LNCaP clone FGC (cell line): Measurements from ENCODE around the gene EFHC2.

Experiments used
- DNase-seq: peaks from one replicate; pipeline ENCODE4 v3.0.0-alpha.2; 2011; ENCODE audit warnings: low read depth
- H3K4me3 ChIP-seq: 2 replicates; pipeline ENCODE4 v1.5.1; 2011; ENCODE audit warnings: mild to moderate bottlenecking, low read depth, low read length, control low read depth
- CTCF ChIP-seq: IDR thresholded peaks from 2 replicates; pipeline ENCODE4 v1.5.1; 2012; ENCODE audit warnings: mild to moderate bottlenecking; ENCODE audit not compliant: control insufficient read depth, insufficient read depth; ENCODE audit errors: extremely low read depth

The EFHC2 gene

GRCh38 chrX:44240036-44240435 lies 103.4 kb downstream of the EFHC2 start:
- no peak overlapping the region for H3K4me3 ChIP-seq
- no peak for TF ChIP-seq CTCF
- no peak for DNase-seq

- no peak for DNase-seq
- H3K4me3 ChIP-seq = no peak overlapping the region
- TF ChIP-seq CTCF = no peak
These were observed 104.4 kb downstream of the EFHC2 start for GRCh38 chrX:44239036-44239435.

- DNase-seq = no peak
- no peak overlapping the region for H3K4me3 ChIP-seq
- no peak for TF ChIP-seq CTCF
These were observed 107.9 kb downstream of the EFHC2 start for GRCh38 chrX:44235534-44235933.

GRCh38 chrX:44234541-44234940 lies 108.9 kb downstream of the EFHC2 start:
- no peak for TF ChIP-seq CTCF
- H3K4me3 ChIP-seq = no peak overlapping the region
- no peak for DNase-seq

- DNase-seq = no peak
- no peak for TF ChIP-seq CTCF
- no peak overlapping the region for H3K4me3 ChIP-seq
These were observed 109.4 kb downstream of the EFHC2 start for GRCh38 chrX:44234116-44234515.

GRCh38 chrX:44232081-44232480 lies 111.4 kb downstream of the EFHC2 start:
- no peak overlapping the region for H3K4me3 ChIP-seq
- no peak for DNase-seq
- TF ChIP-seq CTCF = no peak

GRCh38 chrX:44228621-44229020 lies 114.9 kb downstream of the EFHC2 start:
- DNase-seq = no peak
- no peak overlapping the region for H3K4me3 ChIP-seq
- TF ChIP-seq CTCF = no peak
